VCaP (cell line): ENCODE data around the gene MYBBP1A.

Experiments used
- H3K27ac ChIP-seq: fragments of 450-650 bp; 2 replicates; pipeline ENCODE4 v1.5.1; 2017
- CTCF ChIP-seq: fragments of 450-650 bp; conservative IDR thresholded peaks from 2 replicates; pipeline ENCODE4 v1.5.1; 2017; ENCODE audit warnings: mild to moderate bottlenecking, moderate library complexity

Gene MYBBP1A

DNA sequence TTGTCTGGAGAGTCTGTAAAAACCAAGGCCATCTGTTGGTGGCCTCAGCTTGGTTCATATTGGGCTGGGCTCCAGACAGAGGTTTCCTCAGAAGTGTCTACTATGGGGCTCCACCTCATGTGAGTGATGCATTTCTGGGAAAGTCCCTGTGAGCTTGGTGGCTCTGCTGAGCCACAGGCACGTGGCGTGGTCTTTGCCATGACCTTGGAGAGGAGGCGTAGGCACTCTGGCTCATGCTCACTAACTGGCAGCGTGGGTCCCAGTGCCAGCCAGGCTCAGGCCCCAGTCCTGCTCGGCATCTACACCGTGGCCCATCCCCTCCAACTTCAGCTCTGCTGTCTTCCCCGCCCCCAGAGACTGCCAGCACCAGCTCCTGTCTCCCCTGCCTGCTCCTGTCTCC is 18.5 kb upstream of the MYBBP1A start:
- H3K27ac ChIP-seq: no peak overlapping the region
- TF ChIP-seq CTCF: no peak

DNA sequence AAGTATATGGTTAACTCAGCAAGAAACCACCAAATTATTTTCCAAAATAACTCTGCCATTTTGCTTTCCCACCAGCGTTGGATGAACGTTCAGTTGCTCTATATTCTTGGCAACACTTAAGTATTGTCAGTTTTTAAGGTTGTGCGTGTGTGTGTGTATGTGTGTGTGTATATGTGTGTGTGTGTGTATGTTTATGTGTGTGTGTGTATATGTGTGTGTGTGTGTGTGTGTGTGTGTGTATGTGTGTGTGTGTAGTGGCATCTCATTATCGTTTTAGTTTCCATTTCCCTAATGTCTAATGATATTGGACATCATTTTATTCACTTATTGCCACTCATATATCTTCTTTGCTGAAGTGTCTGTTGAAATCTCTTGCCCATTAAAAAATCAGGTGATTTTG is 17.9 kb upstream of the MYBBP1A start:
- no peak overlapping the region for H3K27ac ChIP-seq
- TF ChIP-seq CTCF: no peak

DNA sequence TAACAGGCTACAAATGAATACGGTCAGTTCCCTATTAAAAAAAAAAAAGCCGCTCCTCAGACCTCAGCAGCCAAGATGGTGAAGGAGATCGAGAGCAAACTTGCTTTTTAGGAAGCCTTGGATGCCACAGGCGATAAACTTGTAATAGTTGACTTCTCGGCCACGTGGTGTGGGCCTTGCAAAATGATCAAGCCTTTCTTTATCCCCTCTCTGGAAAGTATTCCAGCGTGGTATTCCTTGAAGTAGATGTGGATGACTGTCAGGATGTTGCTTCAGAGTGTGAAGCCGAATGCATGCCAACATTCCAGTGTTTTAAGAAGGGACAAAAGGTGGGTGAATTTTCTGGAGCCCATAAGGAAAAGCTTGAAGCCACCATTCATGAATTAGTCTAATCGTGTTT is 16.9 kb upstream of the MYBBP1A start:
- no peak overlapping the region for H3K27ac ChIP-seq
- TF ChIP-seq CTCF: no peak

DNA sequence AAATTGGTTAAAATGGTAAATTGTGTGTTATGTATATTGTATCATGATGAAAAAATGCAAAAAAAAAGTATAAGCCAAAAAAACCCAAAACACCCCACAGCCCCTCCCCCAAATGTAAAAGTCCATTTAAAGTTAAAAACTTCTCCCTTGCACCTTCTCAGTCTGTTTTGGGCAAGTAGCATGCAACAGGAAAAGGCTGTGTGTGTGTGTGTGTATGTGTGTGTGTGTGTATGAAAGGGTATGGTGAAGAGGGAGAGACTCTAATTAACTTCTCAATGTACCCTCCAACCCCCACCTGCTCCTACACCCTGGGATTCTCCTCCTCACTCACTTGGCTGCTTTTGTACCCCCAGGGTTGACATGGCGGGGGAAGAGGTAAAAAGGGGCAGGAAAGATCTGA is 14.4 kb upstream of the MYBBP1A start:
- no peak overlapping the region for H3K27ac ChIP-seq
- TF ChIP-seq CTCF: no peak

GRCh38 chr17:4566785-4567184 is 11.6 kb upstream of the MYBBP1A start:
- no peak overlapping the region for H3K27ac ChIP-seq
- peak; percentile 94 for TF ChIP-seq CTCF

GRCh38 chr17:4565209-4566141 is 10.3 kb upstream of the MYBBP1A start:
- peak overlapping the region; percentile 46 for H3K27ac ChIP-seq
- peak; percentile 96 for TF ChIP-seq CTCF

- TF ChIP-seq CTCF: no peak
- H3K27ac ChIP-seq: no peak overlapping the region
Measured at GRCh38 chr17:4562015-4562969, 7.1 kb upstream of the MYBBP1A start.
